HG02798 (cell line): ENCODE measurements around the gene SLC25A42.

ENCODE experiments used
- ATAC-seq: cut with Tn5 transposase; IDR thresholded peaks from one replicate; pipeline ENCODE4 v1.9.1; 2021; ENCODE audit warnings: mild to moderate bottlenecking; ENCODE audit not compliant: unreplicated experiment, poor library complexity

SLC25A42 gene

DNA sequence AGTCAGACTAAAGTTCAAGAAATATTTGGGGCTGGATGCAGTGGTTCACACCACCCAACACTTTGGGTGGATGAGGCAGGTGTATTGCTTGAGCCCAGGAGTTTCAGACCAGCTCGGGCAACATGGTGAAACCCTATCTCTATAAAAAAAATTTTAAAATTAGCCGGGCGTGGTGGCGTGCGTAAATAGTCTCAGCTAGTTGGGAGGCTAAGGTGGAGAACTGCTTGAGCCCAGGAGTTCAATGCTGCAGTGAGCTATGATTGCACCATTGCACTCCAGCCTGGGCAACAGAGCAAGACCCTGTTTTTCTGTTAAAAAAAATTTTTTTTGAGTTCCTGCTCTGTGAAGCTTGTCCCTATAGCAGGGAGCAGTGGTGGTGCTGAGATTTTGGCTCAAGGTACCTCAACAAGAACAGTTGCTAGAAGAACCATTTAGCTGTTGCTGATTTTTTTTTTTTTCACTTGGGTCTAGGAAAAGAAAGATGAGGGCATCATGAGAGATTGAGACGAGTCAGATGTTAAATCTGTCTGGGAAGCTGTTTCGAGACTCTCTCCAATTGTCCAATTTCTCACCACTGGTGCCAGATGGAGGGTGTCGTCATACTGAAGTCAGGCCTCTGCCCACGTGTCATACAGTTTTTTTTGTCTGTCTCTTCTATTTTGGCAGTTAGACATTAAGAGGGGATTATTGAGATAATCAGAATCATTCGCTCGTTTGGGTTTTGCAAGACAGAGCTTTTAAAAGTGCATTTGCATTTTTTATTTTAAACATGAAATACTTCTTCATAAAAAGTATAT, 3.7 kb downstream of the SLC25A42 start:
- ATAC-seq: no peak

DNA sequence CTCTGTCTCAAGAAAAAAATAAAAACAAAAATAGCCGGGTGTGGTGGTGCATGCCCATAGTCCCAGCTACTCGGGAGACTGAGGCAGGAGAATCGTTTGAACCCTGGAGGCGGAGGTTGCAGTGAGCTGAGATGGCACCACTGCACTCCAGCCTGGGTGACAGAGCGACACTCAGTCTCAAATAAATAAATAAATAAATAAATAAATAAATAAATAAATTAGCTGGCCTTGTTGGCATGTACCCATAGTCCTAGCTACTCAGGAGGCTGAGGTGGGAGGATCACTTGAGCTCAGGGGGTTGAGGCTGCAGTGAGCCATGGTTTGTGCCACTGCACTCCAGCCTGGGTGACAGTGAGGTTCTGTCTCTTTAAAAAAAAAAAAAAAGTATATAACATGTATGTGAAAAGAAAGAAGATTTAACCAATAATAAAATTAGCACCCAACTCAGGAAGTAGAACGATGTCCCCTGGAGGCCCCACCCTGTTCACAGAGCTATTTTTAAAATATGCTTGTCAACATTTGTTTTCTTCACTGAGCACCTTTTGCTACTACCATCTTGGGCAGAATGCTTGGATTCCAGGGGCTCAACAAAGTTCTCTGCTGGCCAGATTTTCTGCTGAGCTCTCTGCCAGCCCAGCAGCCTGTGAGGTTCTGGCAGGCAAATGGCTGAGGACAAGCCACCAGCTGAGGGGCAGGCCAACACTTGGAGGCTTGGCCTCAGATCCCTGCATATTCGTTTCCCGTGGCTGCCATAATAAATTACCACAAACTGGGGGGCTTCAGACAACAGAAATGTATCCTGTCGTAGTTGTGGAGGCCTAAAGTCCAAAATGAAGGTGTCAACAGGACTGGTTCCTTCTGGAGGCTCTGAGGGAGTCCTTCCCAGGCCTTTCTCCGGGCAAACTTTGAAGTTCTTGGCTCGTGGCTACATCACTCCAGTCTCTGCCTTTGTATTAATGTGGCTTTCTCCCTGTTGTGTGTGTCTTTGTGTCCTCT, 5.2 kb downstream of the SLC25A42 start:
- no peak for ATAC-seq

DNA sequence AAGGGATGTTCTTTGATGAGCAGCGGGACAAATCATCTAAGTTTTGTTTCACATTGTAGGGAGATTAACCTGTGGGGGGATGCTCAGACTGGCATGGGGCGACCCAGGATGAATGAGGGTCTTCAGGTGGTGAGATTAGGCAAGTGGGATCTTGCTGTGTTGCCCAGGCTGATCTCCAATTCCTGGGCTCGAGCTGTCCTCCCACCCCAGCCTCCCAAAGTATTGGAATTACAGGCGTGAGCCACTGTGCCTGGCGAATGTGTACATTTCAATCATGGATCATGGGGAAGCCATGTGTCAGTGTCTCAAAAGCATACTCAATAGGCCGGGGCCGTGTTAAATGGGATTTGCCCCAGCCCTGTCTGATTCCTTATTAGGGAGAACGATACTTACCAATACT, 8.1 kb downstream of the SLC25A42 start:
- ATAC-seq: no peak

DNA sequence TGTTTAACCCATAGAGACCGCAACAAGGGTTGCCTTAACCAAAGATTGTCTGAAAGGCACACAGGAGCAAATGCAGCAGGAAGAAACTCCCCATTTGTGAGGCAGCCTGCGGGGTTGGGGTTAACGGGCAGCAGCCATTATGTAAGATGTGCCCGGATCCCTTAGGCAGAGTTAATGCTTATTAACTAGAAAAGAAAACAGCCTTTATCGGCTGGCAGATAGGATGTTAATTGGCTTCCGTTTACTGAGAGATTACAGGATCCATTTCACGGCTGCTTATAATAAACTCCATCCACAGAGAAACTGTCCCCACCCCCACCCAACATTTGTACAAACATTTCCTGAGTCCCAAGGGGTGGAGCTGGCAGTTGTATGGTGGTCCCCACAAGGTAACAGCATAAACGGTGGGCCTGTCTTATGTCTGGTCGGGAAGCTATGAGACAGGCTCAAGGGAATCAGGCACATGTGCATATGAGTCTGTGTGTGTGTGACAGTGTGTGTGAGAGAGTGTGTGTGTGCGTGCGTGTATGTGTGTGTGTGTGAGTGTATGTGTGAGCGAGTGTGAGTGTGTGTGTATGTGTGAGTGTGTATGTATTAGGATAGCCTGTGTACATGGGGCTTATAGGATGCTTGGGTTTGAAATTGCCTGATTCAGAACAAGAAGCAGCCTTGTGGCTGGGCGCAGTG, 10.5 kb downstream of the SLC25A42 start:
- ATAC-seq: no peak

DNA sequence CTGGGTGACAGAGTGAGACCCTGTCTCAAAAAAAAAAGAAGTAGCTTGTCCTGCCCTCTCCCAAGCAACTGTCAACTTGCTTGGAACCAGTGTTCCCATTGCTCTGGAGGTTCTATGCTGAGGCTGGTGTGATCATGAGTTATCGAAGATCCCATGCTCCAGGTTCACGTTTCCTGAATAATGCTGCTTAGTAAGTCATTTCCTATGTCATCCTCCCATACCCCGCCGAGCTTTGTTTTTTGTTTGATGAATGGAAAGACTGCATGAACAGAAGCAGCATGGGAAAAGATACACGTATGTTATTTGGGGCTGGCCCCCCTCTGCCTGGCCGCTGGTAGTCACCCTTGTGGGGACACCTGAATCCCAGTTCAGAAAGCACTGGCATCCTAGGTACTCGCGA, 11.3 kb downstream of the SLC25A42 start:
- ATAC-seq: no peak

DNA sequence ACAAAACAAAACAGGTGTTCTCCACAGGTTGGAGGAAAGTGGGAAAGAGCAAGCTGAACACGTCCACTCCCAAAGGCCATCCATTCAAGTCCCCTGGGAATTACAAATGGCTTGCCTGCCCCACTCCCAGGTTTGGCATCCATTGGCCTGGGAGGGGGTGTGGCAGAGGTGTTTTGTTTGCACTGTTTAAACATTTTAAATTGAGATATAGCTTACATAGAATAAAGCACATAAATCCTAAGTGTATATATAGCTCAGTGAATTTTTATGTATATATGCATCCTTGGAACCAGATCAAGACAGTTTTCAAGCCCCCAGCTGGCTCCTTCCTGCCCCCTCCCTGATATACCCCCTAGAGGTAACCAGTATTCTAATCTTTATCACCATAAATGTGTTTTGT, 12.7 kb downstream of the SLC25A42 start:
- ATAC-seq: no peak

DNA sequence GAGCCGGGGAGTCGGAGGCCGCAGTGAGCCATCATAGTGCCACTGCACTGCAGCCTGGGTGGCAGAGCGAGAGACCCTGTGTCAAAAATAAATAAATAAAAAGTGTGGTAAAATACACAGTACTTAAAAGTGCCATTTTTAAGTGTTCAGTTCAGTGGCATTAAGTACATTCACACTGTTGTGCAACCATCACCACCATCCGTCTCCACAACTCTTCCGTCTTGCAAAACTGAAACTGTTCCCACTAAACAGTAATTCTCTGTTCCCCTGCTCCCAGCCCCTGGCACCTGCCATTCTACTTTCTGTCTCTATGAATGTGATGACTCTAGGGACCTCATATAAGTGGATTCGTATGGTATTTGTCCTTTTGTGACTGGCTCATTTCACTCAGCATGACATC, 13.3 kb downstream of the SLC25A42 start:
- ATAC-seq: no peak

DNA sequence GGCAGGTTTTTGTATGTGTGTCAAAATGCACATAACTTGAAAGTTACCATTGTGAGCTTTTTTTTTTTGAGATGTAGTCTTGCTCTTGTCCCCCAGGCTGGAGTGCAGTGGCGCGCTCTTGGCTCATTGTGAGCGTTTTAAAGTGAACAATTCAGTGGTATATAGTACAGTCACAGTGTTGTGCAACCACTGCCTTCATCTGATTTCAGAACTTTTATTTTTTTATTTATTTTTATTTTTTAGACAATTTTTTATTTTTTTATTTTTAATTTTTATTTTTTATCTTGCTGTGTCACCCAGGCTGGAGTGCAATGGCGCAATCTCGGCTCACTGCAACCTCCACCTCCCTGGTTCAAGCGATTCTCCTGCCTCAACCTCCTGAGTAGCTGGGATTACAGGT, 15.0 kb downstream of the SLC25A42 start:
- no peak for ATAC-seq

DNA sequence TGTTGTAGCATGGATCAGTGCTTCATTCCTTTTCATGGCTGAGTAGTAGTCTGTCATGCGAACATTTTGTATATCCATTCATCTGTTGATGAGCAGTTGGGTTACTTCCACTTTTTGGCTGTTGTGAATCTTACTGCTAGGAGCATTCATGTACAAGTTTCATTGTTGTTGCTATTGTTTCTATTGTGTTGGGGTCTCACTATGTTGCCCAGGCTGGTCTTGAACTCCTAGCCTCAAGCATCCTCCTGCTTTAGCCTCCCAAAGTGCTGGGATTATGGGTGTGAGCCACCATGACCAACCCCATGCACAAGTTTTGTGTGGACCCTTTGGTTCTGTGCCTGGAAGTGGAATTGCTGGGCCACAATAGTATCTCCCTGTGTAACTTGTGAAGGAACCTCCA, 15.8 kb downstream of the SLC25A42 start:
- no peak for ATAC-seq

DNA sequence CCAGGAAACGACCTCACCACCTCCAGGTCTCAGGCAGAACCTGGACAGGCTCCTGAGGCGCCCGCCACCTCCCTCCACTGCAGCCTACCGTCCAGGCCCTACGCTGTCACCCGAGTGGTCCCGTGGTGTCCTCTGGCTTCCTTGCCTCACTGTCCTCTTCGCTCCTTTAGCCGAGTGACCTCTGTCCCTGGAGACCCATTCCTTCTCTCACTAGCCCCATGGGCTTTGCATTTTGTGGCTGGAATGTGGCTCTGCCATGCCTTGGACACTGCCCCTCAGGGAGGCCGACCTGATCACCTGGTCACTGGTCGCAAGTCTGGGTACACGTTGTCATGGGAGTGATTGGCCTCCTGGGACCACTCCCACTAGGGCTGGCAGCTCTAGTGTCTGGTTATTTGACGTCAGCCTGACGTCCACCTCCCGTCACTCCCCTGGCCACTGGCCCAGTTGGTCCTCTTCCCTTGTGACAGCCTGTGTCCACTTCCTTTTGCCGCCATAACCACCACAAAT, 17.9 kb downstream of the SLC25A42 start:
- no peak for ATAC-seq

DNA sequence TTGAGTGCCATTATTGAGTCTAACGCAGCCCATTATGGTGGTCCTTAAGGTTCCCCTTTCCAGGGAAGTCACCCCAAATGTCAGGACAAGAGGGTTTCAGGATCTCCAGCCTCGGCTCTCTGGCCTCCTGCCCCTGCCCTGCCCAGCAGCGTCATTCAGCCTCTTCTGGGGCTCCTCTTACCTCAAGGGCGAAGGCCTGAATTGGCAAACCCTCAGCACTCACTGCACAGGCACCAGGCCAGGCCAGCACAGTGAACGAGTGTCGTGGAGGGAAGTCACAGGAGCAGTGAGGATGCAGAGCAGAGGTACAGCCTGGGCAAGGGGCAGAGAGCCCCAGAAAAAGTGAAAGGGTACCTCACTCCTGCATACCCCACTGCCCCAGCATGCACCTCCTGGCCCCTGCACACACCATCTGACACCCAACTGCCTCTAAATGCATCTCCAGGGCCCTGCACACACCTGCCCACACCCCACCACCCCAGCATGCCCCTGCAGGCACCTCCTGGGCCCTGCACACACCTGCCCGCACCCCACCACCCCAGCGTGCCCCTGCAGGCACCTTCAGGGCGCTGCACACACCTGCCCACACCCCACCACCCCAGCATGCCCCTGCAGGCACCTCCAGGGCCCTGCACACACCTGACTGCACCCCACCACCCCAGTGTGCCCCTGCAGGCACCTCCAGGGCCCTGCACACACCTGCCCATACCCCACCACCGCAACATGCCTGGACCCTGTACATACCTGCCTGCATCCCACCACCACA, 19.8 kb downstream of the SLC25A42 start:
- ATAC-seq: no peak

DNA sequence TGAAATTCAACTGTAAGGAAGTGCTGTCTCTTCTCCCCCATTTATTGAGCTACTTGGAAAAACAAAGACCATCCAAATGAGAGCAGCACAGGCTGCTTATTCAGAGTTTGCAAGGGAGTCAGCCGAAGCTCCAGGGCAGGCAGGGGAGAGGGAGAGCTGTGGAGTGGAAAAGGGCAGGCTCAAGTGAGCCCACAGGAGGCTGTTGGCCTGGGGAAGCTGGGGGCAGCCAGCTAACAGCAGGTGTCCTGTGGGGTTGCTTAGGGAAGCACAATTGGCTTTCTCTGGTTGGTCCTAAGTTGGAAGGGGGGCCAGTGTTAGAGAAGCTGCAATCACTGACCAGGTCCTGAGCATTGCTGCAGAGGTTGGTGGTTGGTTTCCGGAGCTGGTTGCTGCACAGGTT, 23.9 kb downstream of the SLC25A42 start:
- ATAC-seq: no peak

DNA sequence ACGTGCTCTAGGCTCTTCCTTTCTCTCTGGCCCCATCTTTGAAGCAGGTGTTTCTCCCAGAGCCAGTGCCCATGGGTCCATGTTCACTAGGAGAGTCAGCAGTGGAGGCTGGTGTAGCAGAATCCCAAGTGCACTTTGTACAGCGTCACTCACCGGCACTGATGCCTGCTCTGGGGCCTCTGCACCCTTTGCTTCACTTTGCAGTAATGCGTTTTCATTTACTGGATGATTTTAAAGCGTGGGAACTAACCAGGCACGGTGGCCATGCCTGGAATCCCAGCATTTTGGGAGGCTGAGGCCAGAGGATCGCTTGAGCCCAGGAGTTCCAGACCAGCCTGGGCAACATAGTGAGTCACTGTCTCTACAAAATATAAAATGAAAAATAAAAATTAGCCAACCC, 30.7 kb downstream of the SLC25A42 start:
- no peak for ATAC-seq

DNA sequence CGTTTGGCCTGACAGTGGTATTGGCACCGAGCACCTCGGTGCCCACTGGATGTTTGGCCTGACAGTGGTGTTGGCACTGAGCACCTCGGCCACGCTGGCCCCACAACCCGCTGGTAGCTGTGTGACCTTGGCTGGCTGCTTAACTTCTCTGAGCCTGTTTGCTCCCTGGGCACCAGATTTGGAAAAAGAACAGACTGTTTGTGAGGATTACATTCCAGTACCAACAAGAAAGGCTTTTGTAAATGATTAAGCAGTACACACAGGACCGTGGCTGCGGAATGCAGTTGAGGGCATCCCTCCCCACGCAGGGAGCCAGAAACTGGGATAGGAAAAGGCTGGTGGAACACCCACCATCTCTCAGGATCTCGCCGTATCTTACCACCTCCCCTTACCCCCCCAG, 31.9 kb downstream of the SLC25A42 start:
- no peak for ATAC-seq

DNA sequence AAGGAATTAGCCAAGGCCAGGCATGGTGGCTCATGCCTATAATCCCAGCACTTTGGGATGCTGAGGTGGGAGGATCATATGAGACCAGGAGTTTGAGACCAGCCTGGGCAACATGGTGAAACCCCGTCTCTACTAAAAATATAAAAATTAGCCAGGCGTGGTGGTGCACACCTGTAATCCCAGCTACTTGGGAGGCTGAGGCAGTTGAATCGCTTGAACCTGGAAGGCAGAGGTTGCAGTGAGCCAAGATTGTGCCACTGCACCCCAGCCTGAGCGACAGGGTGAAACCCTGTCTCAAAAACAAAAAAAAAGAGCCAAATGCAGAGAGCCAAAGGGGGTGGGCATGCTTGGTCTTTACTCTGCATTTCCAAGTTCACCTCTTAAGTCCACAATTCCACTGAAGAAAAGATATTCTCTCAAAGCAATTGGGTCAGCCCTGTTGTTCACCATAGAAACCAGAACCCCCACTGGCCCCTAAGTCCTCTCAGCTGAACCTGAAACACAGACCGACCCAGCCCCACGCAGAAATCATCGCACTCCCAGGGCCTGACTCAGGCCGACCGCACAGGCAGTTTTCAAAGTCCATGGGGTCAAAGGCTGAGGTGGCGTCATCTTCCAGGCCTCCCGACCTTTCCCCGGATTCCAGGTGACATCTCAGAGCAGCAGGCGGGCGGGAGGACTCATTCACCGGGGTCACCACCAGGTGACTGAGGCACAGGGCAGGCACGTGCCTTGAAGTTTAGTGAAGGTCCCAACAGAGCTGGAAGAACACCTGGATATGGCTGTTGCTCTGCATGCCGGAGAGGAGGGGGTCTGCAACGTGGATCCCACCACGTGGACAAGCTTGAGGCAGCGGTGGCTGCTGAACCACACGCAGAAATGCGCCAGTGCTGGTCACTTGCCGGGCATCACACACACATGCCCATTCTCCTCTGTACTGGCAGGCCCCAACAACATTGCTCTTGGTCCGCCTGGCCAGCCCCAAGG, 33.1 kb downstream of the SLC25A42 start:
- no peak for ATAC-seq

DNA sequence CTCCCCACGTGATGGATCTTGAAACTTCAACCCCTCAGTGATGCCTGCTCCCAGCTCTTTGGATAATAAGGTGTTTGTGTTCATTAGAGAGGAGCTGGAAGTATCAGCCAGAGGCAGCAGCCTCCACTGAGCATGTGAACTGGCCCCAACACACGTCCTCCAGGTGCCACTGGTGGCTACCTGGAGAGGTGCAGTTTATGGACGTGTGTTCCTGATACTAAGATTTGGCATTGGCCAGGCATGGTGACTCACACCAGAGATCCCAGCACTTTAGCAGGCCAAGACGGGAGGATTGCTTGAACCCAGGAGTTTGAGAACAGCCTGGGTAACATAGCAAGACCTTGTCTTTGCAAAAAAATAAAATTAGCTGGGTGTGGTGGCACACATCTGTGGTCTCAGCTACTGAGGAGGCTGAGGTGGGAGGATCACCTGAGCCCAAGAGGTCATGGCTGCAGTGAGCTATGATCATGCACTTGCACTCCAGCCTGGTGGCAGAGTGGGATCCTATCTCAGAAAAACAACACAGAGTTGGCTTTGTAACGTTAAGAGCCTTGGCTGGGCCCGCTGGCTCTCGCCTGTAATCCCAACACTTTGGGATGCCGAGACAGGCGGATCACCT, 34.4 kb downstream of the SLC25A42 start:
- ATAC-seq: no peak

DNA sequence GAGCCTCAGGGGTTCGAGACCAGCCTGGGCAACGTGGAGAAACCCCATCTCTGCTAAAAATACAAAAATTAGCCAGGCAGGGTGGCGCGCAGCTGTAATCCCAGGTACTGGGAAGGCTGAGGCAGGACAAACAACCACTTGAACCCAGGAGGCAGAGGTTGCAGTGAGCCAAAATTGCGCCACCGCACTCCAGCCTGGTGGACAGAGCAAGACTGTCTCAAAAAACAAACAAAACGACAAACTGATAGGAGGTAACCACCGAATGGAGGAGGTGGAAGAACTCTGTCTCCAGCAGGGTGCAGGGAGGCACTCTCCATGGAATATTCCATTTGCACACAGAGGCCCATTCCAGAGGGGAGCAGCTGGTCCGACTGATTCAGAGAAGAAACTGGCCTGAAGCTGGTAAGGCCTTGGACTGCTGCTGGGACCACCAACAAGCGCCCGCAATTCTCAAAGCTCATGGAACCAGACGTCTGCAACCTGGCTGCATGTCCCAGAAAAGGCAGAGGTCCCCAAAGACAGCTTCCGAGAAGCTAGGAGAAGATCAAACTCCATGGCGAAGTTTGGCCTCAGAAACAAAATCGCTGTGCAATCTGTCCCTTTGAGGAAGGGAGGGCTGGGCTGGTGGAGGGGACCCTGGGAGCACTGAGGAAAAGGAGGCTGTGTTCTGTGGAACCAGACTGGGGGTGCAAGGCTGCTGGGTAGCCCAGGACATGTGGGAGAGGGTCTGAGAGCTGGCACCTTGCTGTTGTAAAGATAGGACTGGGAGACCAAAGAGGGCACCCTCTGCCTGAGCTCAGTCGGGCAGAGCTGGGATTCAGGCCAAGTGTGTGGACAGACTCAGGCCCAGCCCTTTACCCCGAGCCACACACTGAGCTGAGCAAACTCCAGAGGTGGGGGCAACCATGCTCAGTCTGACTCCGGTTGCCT, 35.2 kb downstream of the SLC25A42 start:
- no peak for ATAC-seq
